NCI-H1930 (cell line): Measurements from ENCODE around the gene PRIM2.
"Not testable (repeated sequence)": the region's sequence is repeated elsewhere in the genome, so short reads cannot be mapped to it uniquely, and the experiment has no call there.

Source experiments
- DNase-seq, 2 experiments: peaks; one replicate each; lab custom pipeline; 2025; lab: John Stamatoyannopoulos, UW

Gene PRIM2

GRCh38 chr6:57606331-57606730 lies 288.9 kb downstream of the PRIM2 start:
- not testable (repeated sequence) for DNase-seq

- not testable (repeated sequence) for DNase-seq
Observed at GRCh38 chr6:57610612-57611011, 293.2 kb downstream of the PRIM2 start.

GRCh38 chr6:57618959-57619358 lies 301.5 kb downstream of the PRIM2 start:
- DNase-seq, result not testable (repeated sequence)

GRCh38 chr6:57631773-57632172 lies 314.3 kb downstream of the PRIM2 start:
- not testable (repeated sequence) for DNase-seq

GRCh38 chr6:57658526-57658925 lies 341.1 kb downstream of the PRIM2 start:
- not testable (repeated sequence) for DNase-seq

GRCh38 chr6:57659794-57660193 lies 342.4 kb downstream of the PRIM2 start:
- DNase-seq, result not testable (repeated sequence)

DNA sequence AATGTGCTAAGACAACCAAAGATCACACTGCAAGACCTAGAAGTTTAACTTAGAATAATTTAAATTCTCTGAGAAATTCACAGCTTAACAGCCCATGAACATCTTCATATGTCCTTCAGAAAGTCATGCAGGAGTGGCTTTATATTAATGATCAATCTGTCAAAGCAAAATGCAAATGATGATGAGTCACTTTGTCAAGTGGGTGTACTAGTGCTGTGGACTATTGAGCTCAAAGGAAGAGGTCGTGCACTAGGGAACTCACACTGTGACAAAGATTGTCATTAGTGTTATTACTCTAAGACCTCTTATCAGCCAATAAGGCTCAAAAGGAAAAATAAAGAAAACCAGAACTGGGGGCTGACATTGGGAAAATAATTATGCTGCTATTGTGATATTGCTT lies 343.5 kb downstream of the PRIM2 start:
- not testable (repeated sequence) for DNase-seq

GRCh38 chr6:57668108-57668507 lies 350.7 kb downstream of the PRIM2 start:
- not testable (repeated sequence) for DNase-seq

DNA sequence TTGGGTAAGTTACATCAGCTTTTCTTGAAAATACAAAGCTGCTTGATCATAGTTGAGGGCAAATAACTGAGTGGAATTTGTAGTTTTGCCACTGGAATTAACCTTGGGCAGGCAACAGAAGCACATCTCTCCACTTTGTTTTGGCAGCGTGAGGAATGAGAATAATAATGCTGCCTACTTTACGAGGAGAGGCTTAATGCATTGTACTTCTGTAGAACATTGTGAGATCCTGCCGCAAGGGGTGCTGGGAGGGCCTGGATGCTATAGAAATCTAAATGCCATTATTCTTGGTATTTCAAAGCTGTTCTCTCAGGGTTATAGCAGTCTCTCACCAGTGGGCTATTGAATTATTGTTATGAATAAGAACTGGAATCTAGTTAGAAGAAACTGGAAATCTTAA lies 353.8 kb downstream of the PRIM2 start:
- DNase-seq, result not testable (repeated sequence)

DNA sequence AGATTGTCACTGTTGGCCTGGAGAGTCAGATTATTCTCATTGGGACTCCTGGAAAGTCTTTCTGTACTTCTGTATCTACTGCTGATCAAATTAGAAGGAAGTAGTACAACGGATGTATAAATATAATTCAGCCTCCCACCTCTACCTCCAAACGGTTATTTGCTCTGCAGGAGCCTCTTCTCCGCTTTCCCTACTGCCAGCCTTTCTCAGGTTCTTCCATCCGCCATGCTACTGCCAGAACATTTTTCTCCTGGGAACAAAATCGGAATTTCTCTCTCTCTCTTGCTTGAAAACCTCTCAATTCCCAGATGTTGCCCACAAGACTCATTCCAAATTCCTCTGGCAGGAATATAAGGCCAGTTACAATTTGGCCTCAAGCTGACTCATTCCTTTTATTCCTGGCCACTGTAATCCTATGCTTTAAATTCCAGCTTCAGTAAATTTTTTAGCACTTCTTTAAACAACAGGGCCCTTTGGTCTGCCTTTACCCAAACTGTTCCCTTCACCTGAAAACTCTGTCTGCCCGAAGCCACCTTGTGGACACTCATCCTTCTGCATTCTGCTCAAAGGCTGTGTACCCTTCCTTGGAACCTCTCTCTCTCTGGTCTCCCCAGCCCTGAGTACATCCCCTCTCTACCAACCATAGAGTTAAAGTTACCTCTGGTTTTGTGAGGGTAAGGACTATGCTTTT lies 354.7 kb downstream of the PRIM2 start:
- DNase-seq, result not testable (repeated sequence)

DNA sequence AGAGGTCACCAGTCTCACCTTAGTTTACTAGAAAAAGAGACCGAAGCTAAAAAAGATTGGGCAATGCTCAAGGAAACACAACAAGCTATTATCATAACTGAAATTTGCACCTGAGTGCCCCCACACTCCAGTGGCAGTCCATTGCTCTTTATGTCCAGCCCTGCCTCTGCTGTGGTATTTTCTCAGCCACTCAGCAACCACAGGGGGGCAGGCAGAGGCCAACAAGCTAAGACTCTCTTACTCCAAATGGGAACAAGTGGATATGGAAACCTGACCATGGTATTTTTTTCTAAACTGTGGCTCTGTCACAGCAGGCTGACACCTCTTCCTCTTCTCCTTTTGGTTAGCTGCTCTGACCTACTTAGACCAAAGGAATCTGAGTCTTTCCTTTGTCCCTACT lies 355.9 kb downstream of the PRIM2 start:
- not testable (repeated sequence) for DNase-seq

DNA sequence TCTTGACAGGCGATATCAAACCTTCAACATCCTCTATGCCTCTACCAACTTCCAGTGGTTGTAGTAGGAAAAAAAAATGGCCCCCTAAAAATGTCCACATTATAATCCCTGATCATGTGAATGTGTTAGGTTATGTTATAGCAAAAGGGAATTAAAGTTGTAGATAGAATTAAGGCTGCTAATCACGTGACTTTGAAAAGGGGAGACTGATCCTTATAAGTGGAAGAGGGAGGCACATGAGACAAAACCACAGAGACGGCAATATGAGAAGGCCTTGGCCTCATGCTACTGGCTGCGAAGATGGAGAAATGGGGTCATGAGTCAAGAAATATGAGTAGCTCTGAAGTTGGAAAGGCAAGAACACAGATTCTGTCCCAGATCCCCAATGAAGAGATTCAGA lies 358.0 kb downstream of the PRIM2 start:
- DNase-seq, result not testable (repeated sequence)

DNA sequence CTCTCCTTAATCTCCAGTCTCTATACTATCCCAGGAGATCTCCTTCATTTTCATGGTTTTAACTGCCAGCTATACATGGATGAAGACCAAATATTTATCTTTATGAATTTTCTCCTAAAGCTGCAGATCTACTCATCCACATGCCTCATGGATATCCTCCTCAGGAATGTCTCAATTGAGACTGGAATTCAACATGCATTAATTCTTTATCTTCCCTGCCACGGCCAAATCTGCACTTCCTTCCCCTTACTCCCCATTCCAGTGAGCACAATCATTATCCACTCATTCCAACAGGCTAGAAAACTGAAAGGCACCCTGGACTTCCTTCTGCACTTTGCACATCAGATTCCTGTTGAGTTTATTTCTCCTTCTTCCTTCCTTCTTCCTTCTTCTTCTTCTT lies 379.0 kb downstream of the PRIM2 start:
- DNase-seq, result not testable (repeated sequence)
